SK-N-SH (cell line): Measurements from ENCODE around the gene GALNT1. TPM values are rescaled to one million over a fixed set of nuclear protein-coding genes. Genes with fewer than 3 reads are reported as not detected.

Experiments
- CTCF ChIA-PET: fragments of 300-600, 350-600 bp; formaldehyde crosslinking; extraction: SDS; loops from one replicate; lab custom pipeline; 2021; lab: Yijun Ruan, JAX
- POLR2A ChIA-PET: fragments of 350-600 bp; sonication (Branson Sonifier 250); formaldehyde crosslinking; extraction: SDS; loops from one replicate; lab custom pipeline; 2020; ENCODE audit warnings: antibody characterized with exemption, inconsistent platforms; lab: Yijun Ruan, JAX
- DNase-seq: peaks from one replicate; pipeline ENCODE4 v3.0.0; 2012
- H2AFZ ChIP-seq: fragments of 200-600 bp; sonication (generic); 2 replicates; pipeline ENCODE4 v1.8.1; 2016; ENCODE audit warnings: antibody characterized with exemption, mild to moderate bottlenecking, low read depth
- H3F3A ChIP-seq: fragments of 200-600 bp; sonication (generic); replicated peaks from 2 replicates; pipeline ENCODE3; 2016; ENCODE audit warnings: antibody characterized with exemption, mild to moderate bottlenecking; ENCODE audit not compliant: insufficient read depth
- H3K27ac ChIP-seq, 2 experiments: fragments of 200-500 bp in 1 of 2; fragments of 200-600 bp in 1 of 2; sonication (Bioruptor generic) in 1 of 2; sonication (generic), shearing (Covaris generic) in 1 of 2; 2 replicates each; pipeline versions ENCODE4 v1.5.1 to v1.6.1; 2014 to 2016; ENCODE audit warnings: low read depth in 2 of 2, inconsistent platforms in 1 of 2, low read length in 1 of 2, mild to moderate bottlenecking in 1 of 2, mixed read lengths in 1 of 2
- H3K27me3 ChIP-seq: fragments of 200-600 bp; sonication (generic), shearing (Covaris generic); 2 replicates; pipeline ENCODE4 v1.6.1; 2016; ENCODE audit warnings: mixed run types; ENCODE audit not compliant: insufficient read depth
- H3K36me3 ChIP-seq, 2 experiments: fragments of 200-500 bp in 1 of 2; fragments of 200-600 bp in 1 of 2; sonication (Bioruptor generic) in 1 of 2; sonication (generic) in 1 of 2; replicated peaks in 1 of 2; 2 replicates each; pipeline versions ENCODE3 to v1.5.1; 2014 to 2016; ENCODE audit warnings: low read length in 1 of 2, mild to moderate bottlenecking in 1 of 2; ENCODE audit not compliant: insufficient read depth in 2 of 2, control insufficient read depth in 1 of 2
- H3K4me1 ChIP-seq, 2 experiments: fragments of 200-500 bp in 1 of 2; fragments of 200-600 bp in 1 of 2; sonication (Bioruptor generic) in 1 of 2; sonication (generic), shearing (Covaris generic) in 1 of 2; 2 replicates each; pipeline versions ENCODE4 v1.5.1 to v1.6.1; 2014 to 2016; ENCODE audit warnings: low read depth in 1 of 2, low read length in 1 of 2, mixed run types in 1 of 2; ENCODE audit not compliant: insufficient read depth in 2 of 2, control insufficient read depth in 1 of 2
- H3K4me2 ChIP-seq: fragments of 200-600 bp; sonication (generic), shearing (Covaris generic); 2 replicates; pipeline ENCODE4 v1.6.1; 2017; ENCODE audit warnings: mixed run types
- H3K4me3 ChIP-seq, 2 experiments: fragments of 200-500 bp in 1 of 2; fragments of 200-600 bp in 1 of 2; sonication (Bioruptor generic) in 1 of 2; sonication (generic), shearing (Covaris generic) in 1 of 2; 2 replicates each; pipeline versions ENCODE4 v1.5.1 to v1.8.1; 2014 to 2016; ENCODE audit warnings: low read depth in 2 of 2, inconsistent platforms in 1 of 2, low read length in 1 of 2, mild to moderate bottlenecking in 1 of 2, mixed read lengths in 1 of 2, moderate library complexity in 1 of 2
- H3K79me2 ChIP-seq: fragments of 200-600 bp; sonication (generic); 2 replicates; pipeline ENCODE4 v1.8.1; 2017; ENCODE audit warnings: mild to moderate bottlenecking; ENCODE audit not compliant: insufficient read depth
- H3K9ac ChIP-seq: fragments of 200-600 bp; sonication (generic); 2 replicates; pipeline ENCODE4 v1.6.1; 2017; ENCODE audit warnings: mixed run types
- H3K9me2 ChIP-seq: fragments of 200-600 bp; sonication (generic); 2 replicates; pipeline ENCODE4 v1.6.1; 2017; ENCODE audit warnings: mixed run types
- H3K9me3 ChIP-seq: fragments of 200-600 bp; sonication (generic); 2 replicates; pipeline ENCODE4 v1.6.1; 2017; ENCODE audit warnings: mixed run types, mild to moderate bottlenecking, moderate library complexity
- H4K20me1 ChIP-seq: fragments of 200-600 bp; sonication (generic); 2 replicates; pipeline ENCODE4 v1.6.1; 2017; ENCODE audit warnings: mild to moderate bottlenecking, mixed run types; ENCODE audit not compliant: insufficient read depth
- EP300 ChIP-seq, 2 experiments: IDR thresholded peaks; 2 replicates each; pipeline versions ENCODE4 v1.4.0 to v1.6.1; 2012; ENCODE audit warnings: borderline replicate concordance in 1 of 2, low read depth in 1 of 2, low read length in 1 of 2
- EZH2phosphoT487 ChIP-seq: fragments of 200-600 bp; sonication (generic); IDR thresholded peaks from 2 replicates; pipeline ENCODE4 v1.6.1; 2017; ENCODE audit warnings: low read depth, mixed run types, mild to moderate bottlenecking, antibody characterized with exemption, moderate library complexity, borderline replicate concordance
- GABPA ChIP-seq: IDR thresholded peaks from 2 replicates; pipeline ENCODE4 v1.4.0; 2012; ENCODE audit warnings: low read depth, mild to moderate bottlenecking
- JUND ChIP-seq: IDR thresholded peaks from 2 replicates; pipeline ENCODE4 v1.4.0; 2012
- MAX ChIP-seq: IDR thresholded peaks from 2 replicates; pipeline ENCODE4 v1.4.0; 2012; ENCODE audit warnings: low read depth
- MXI1 ChIP-seq: IDR thresholded peaks from 2 replicates; pipeline ENCODE4 v1.6.1; 2012; ENCODE audit warnings: mild to moderate bottlenecking, low read depth, low read length, improper control_type of control experiment
- NFIC ChIP-seq: IDR thresholded peaks from 2 replicates; pipeline ENCODE4 v1.4.0; 2012; ENCODE audit warnings: borderline replicate concordance
- PBX3 ChIP-seq: IDR thresholded peaks from 2 replicates; pipeline ENCODE4; 2012
- POLR2AphosphoS5 ChIP-seq: IDR thresholded peaks from 2 replicates; pipeline ENCODE4 v1.6.1; 2012; ENCODE audit warnings: low read depth, low read length
- REST ChIP-seq: IDR thresholded peaks from 2 replicates; pipeline ENCODE4 v1.6.1; 2012; ENCODE audit warnings: mild to moderate bottlenecking, low read depth, low read length, moderate library complexity
- RFX5 ChIP-seq: IDR thresholded peaks from 2 replicates; pipeline ENCODE4 v1.6.1; 2012; ENCODE audit warnings: mild to moderate bottlenecking, improper control_type of control experiment, low read length
- RXRA ChIP-seq: IDR thresholded peaks from 2 replicates; pipeline ENCODE4 v1.4.0; 2012; ENCODE audit warnings: low read depth, mild to moderate bottlenecking, borderline replicate concordance
- SMC3 ChIP-seq: IDR thresholded peaks from 2 replicates; pipeline ENCODE4 v1.6.1; 2012; ENCODE audit warnings: low read depth, low read length, improper control_type of control experiment
- TAF1 ChIP-seq: IDR thresholded peaks from 2 replicates; pipeline ENCODE4 v1.6.1; 2012; ENCODE audit warnings: low read depth, mild to moderate bottlenecking, low read length, moderate library complexity, borderline replicate concordance
- TCF12 ChIP-seq: IDR thresholded peaks from 2 replicates; pipeline ENCODE4 v1.4.0; 2012
- TEAD4 ChIP-seq: IDR thresholded peaks from 2 replicates; pipeline ENCODE4 v1.4.0; 2012; ENCODE audit warnings: mild to moderate bottlenecking, borderline replicate concordance; ENCODE audit not compliant: insufficient read depth
- USF1 ChIP-seq: IDR thresholded peaks from 2 replicates; pipeline ENCODE4 v1.4.0; 2012; ENCODE audit warnings: low read depth, borderline replicate concordance
- WGBS: methylation state at CpG from one replicate; pipeline ENCODE4 v1.1.6; 2017; ENCODE audit warnings: low lambda C conversion rate; 5-methylcytosine and 5-hydroxymethylcytosine counted together
- polyA plus RNA-seq, 3 experiments: library from polyadenylated mRNA; depleted of rRNA; stranded (reverse); fragments of >200 nt; gene quantifications; 2 replicates each; pipeline ENCODE4 v1.2.3, GENCODE V29; 2012
- TF ChIP-seq, protein P1 (sequence below): fragments of 200-600 bp; sonication (generic); IDR thresholded peaks from 2 replicates; pipeline ENCODE4 v1.6.1; 2017; ENCODE audit warnings: antibody characterized with exemption, mild to moderate bottlenecking, moderate library complexity

GALNT1 gene
- polyA plus RNA-seq, 1 of the 3 experiments (the other 2 are of a cell fraction) = 15.7 TPM

GRCh38 chr18:35683021-35683420, 101.5 kb downstream of the GALNT1 start:
- no peaks in the 10 kb centered on the region for H3F3A ChIP-seq

DNA sequence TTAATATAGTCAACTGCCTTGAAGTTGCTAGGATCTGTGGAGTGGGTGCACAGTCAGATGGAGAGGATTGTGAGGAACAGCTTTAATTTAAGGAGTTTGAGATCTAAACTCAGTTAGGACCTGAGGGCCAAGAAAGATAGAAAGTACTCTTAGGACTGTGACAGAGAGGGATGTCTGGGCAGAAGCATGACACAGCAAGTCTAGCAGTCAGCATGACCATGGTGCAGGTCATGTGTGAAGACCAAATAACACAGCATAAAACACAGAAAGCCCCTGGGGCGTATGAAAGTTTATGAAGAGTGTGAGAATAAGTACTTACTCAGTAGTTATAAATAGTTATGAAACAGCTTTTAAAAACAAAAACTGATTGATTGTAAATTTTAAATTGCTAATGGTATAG, 107.2 kb downstream of the GALNT1 start:
- H2AFZ ChIP-seq = no peak overlapping the region
- H3K9me3 ChIP-seq = no peaks in the 10 kb centered on the region
- H3K9ac ChIP-seq = no peak overlapping the region
- no peaks in the 10 kb centered on the region for H3F3A ChIP-seq
- no peak overlapping the region for H3K27ac ChIP-seq
- H3K4me3 ChIP-seq = no peak overlapping the region
- DNase-seq = no peak
- H3K27me3 ChIP-seq = no peaks in the 10 kb centered on the region
- H3K9me2 ChIP-seq = no peaks in the 10 kb centered on the region
- H4K20me1 ChIP-seq = no peaks in the 10 kb centered on the region
- H3K4me2 ChIP-seq = no peak overlapping the region
- no peaks in the 10 kb centered on the region for H3K79me2 ChIP-seq
- peaks cover 44 to 49% of the 10 kb centered on the region in 2 experiments for H3K36me3 ChIP-seq
- no peaks in the 10 kb centered on the region for H3K4me1 ChIP-seq
- WGBS = 100% methylated on average over 1 of the region's 1 CpG
- ChIA-PET POLR2A (no interaction called here), CTCF (interaction anchor here (0.8 kb wide), 1 partner anchor 281 kb away, joined by 3 read pairs; no protein-coding TSS in a partner anchor)
- TF ChIP-seq EP300 (IDR thresholded peaks at IDR 0.05; ENCODE audit: borderline replicate concordance in 1 of 2, low read depth in 1 of 2, low read length in 1 of 2) (no peak), TCF12 (no peak), MXI1 (no peak), USF1 (no peak), JUND (no peak), TEAD4 (no peak), EZH2phosphoT487 (no peak), PBX3 (no peak), POLR2AphosphoS5 (no peak), REST (no peak), RFX5 (no peak), MAX (no peak)
- TF ChIP-seq, protein P1, sequence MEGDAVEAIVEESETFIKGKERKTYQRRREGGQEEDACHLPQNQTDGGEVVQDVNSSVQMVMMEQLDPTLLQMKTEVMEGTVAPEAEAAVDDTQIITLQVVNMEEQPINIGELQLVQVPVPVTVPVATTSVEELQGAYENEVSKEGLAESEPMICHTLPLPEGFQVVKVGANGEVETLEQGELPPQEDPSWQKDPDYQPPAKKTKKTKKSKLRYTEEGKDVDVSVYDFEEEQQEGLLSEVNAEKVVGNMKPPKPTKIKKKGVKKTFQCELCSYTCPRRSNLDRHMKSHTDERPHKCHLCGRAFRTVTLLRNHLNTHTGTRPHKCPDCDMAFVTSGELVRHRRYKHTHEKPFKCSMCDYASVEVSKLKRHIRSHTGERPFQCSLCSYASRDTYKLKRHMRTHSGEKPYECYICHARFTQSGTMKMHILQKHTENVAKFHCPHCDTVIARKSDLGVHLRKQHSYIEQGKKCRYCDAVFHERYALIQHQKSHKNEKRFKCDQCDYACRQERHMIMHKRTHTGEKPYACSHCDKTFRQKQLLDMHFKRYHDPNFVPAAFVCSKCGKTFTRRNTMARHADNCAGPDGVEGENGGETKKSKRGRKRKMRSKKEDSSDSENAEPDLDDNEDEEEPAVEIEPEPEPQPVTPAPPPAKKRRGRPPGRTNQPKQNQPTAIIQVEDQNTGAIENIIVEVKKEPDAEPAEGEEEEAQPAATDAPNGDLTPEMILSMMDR = no peak

More at GRCh38 chr18:35683021-35683420, 101.5 kb downstream of the GALNT1 start:
- no peak overlapping the region for H2AFZ ChIP-seq
- peaks cover 19 to 36% of the 10 kb centered on the region in 2 experiments for H3K36me3 ChIP-seq
- no peak overlapping the region for H3K4me2 ChIP-seq
- no peak overlapping the region for H3K27ac ChIP-seq
- no peak overlapping the region for H3K9ac ChIP-seq
- no peaks in the 10 kb centered on the region for H3K4me1 ChIP-seq
- no peaks in the 10 kb centered on the region for H3K9me2 ChIP-seq
- no peaks in the 10 kb centered on the region for H4K20me1 ChIP-seq
- H3K27me3 ChIP-seq = no peaks in the 10 kb centered on the region
- DNase-seq = no peak
- no peaks in the 10 kb centered on the region for H3K79me2 ChIP-seq
- H3K9me3 ChIP-seq = no peaks in the 10 kb centered on the region
- TF ChIP-seq EP300 (IDR thresholded peaks at IDR 0.05; ENCODE audit: borderline replicate concordance in 1 of 2, low read depth in 1 of 2, low read length in 1 of 2) = no peak
- TF ChIP-seq GABPA = no peak
- no peak for TF ChIP-seq SMC3
- no peak for TF ChIP-seq PBX3
- no peak for TF ChIP-seq NFIC
- TF ChIP-seq TAF1 = no peak
- TF ChIP-seq MAX = no peak
- TF ChIP-seq RXRA = no peak
- 93% methylated on average over 1 of the region's 1 CpG for WGBS
- no peak overlapping the region for H3K4me3 ChIP-seq
- POLR2A ChIA-PET = no interaction called here
- CTCF ChIA-PET = no interaction called here
